Upper lobe of right lung (tissue), 1 donor: ENCODE measurements around the gene LAMC1. TPM values are rescaled to one million over a fixed set of nuclear protein-coding genes. Genes with fewer than 3 reads are reported as not detected.
A peak's percentile ranks its signal among the peaks of the same experiment; 100 is the strongest.
"Not testable (repeated sequence)": the region's sequence is repeated elsewhere in the genome, so short reads cannot be mapped to it uniquely, and the experiment has no call there.

Experiments
- ATAC-seq: fragments of 200-7000 bp; cut with Tn5 transposase; one replicate; pipeline ENCODE4 v1.9.1; 2020; ENCODE audit warnings: mild to moderate bottlenecking, moderate library complexity
- DNase-seq: peaks from one replicate; pipeline ENCODE4 v3.0.0-alpha.2; 2020
- H3K27ac ChIP-seq: fragments of 200-600 bp; one replicate; pipeline ENCODE4 v1.8.0; 2022
- H3K27me3 ChIP-seq: fragments of 200-600 bp; one replicate; pipeline ENCODE4 v1.8.0; 2022; ENCODE audit warnings: mild to moderate bottlenecking
- H3K36me3 ChIP-seq: fragments of 200-600 bp; one replicate; pipeline ENCODE4 v1.8.0; 2022
- H3K4me1 ChIP-seq: fragments of 200-600 bp; one replicate; pipeline ENCODE4 v1.8.0; 2022
- H3K4me3 ChIP-seq: fragments of 200-600 bp; one replicate; pipeline ENCODE4 v1.8.0; 2022; ENCODE audit warnings: mild to moderate bottlenecking
- H3K9me3 ChIP-seq: fragments of 200-600 bp; one replicate; pipeline ENCODE4 v1.8.0; 2022
- CTCF ChIP-seq: fragments of 200-600 bp; IDR thresholded peaks from one replicate; pipeline ENCODE4 v1.8.0; 2022; ENCODE audit warnings: antibody characterized with exemption
- intact Hi-C: fragments of 100-400 bp; cut with DNase I; formaldehyde crosslinking; loops from one replicate; pipeline ENCODE4 v1.11.0; 2022
- total RNA-seq: library from RNA; stranded (reverse); fragmentation: NEBNext Ultra II Directional; extraction: Animal tissue kit (Norgen Biotek cat#: 25700); gene quantifications from one replicate; pipeline ENCODE4 v1.2.1, GENCODE V29; 2021
- donor health status: DM: no; HTN: yes; CAD: no; lungs with severe emphysema.

Gene LAMC1
- total RNA-seq, 1 donor from 2014 or later: 120 TPM

- no peaks in the 10 kb centered on the region for H3K36me3 ChIP-seq
- peaks cover 8% of the 10 kb centered on the region for H3K4me1 ChIP-seq
- TF ChIP-seq CTCF: no peak
- no peak for DNase-seq
- intact Hi-C loops: no loop called here
- H3K27ac ChIP-seq: no peak overlapping the region
- no peaks in the 10 kb centered on the region for H3K27me3 ChIP-seq
- no peak for ATAC-seq
- H3K9me3 ChIP-seq: no peaks in the 10 kb centered on the region
- H3K4me3 ChIP-seq: no peak overlapping the region
These were observed 38.0 kb downstream of the LAMC1 start for GRCh38 chr1:183061194-183061593.

GRCh38 chr1:183063349-183063748, 40.1 kb downstream of the LAMC1 start:
- Histone ChIP-seq H3K4me3 (no peak overlapping the region), H3K4me1 (peaks cover 8% of the 10 kb centered on the region), H3K9me3 (no peaks in the 10 kb centered on the region), H3K36me3 (no peaks in the 10 kb centered on the region), H3K27ac (no peak overlapping the region), H3K27me3 (no peaks in the 10 kb centered on the region)
- ATAC-seq: no peak
- DNase-seq: no peak
- no peak for TF ChIP-seq CTCF
- intact Hi-C loops: no loop called here

- ATAC-seq: no peak
- no peaks in the 10 kb centered on the region for H3K27me3 ChIP-seq
- no peak overlapping the region for H3K4me3 ChIP-seq
- no peak for TF ChIP-seq CTCF
- intact Hi-C loops: no loop called here
- no peaks in the 10 kb centered on the region for H3K36me3 ChIP-seq
- no peaks in the 10 kb centered on the region for H3K9me3 ChIP-seq
- DNase-seq: no peak
- no peak overlapping the region for H3K27ac ChIP-seq
- H3K4me1 ChIP-seq: peaks cover 9% of the 10 kb centered on the region
These were observed 42.0 kb downstream of the LAMC1 start for GRCh38 chr1:183065168-183065706.

GRCh38 chr1:183066432-183066831, 43.2 kb downstream of the LAMC1 start:
- DNase-seq, H3K4me3 ChIP-seq, intact Hi-C loops, H3K27ac ChIP-seq, H3K27me3 ChIP-seq, H3K9me3 ChIP-seq, H3K36me3 ChIP-seq, ATAC-seq: not testable (repeated sequence)
- H3K4me1 ChIP-seq: peaks cover 19% of the 10 kb centered on the region

- Histone ChIP-seq H3K4me1 (peaks cover 46% of the 10 kb centered on the region), H3K27me3 (no peaks in the 10 kb centered on the region)
These were observed 46.5 kb downstream of the LAMC1 start for GRCh38 chr1:183069562-183070216.

More at GRCh38 chr1:183069562-183070216, 46.5 kb downstream of the LAMC1 start:
- DNase-seq (no peak), ATAC-seq (peak; percentile 77)
- Histone ChIP-seq H3K4me3 (no peak overlapping the region), H3K27ac (peak overlapping the region; percentile 27), H3K36me3 (no peaks in the 10 kb centered on the region), H3K9me3 (no peaks in the 10 kb centered on the region)
- TF ChIP-seq CTCF: no peak
- intact Hi-C loops: no loop called here
